H9 (cell line): ENCODE data around the gene PRPF8. TPM values are rescaled to one million over a fixed set of nuclear protein-coding genes. Genes with fewer than 3 reads are reported as not detected.

Experiments
- DNase-seq: peaks from one replicate; pipeline ENCODE4 v3.0.0-alpha.2; 2017
- H2AFZ ChIP-seq: one replicate; pipeline ENCODE4 v1.6.1; 2013; ENCODE audit warnings: mild to moderate bottlenecking, low read length, control low read depth, moderate library complexity
- H2AK5ac ChIP-seq: 2 replicates; pipeline ENCODE4 v1.6.1; 2013; ENCODE audit warnings: low read length, control low read depth, mixed read lengths; ENCODE audit not compliant: insufficient read length
- H2BK120ac ChIP-seq: one replicate; pipeline ENCODE4 v1.6.1; 2013; ENCODE audit warnings: low read depth, mild to moderate bottlenecking, low read length, control low read depth, inconsistent platforms; ENCODE audit not compliant: poor library complexity, severe bottlenecking
- H2BK12ac ChIP-seq: 2 replicates; pipeline ENCODE4 v1.6.1; 2013; ENCODE audit warnings: low read length, control low read depth, mixed read lengths, low read depth; ENCODE audit not compliant: insufficient read length
- H2BK15ac ChIP-seq: 2 replicates; pipeline ENCODE4 v1.6.1; 2013; ENCODE audit warnings: low read depth, low read length, control low read depth
- H2BK20ac ChIP-seq: one replicate; pipeline ENCODE4 v1.6.1; 2013; ENCODE audit warnings: low read depth, mild to moderate bottlenecking, low read length, control low read depth, inconsistent platforms; ENCODE audit not compliant: poor library complexity, severe bottlenecking
- H2BK5ac ChIP-seq: 2 replicates; pipeline ENCODE4 v1.6.1; 2013; ENCODE audit warnings: low read length, control low read depth, mixed read lengths; ENCODE audit not compliant: insufficient read length
- H3K14ac ChIP-seq: 2 replicates; pipeline ENCODE4 v1.6.1; 2013; ENCODE audit warnings: low read length, control low read depth; ENCODE audit not compliant: insufficient read depth
- H3K18ac ChIP-seq: 2 replicates; pipeline ENCODE4 v1.6.1; 2013; ENCODE audit warnings: low read depth, mild to moderate bottlenecking, mixed read lengths, low read length, control low read depth; ENCODE audit not compliant: insufficient read length
- H3K23ac ChIP-seq: 2 replicates; pipeline ENCODE4 v1.6.1; 2013; ENCODE audit warnings: low read length, control low read depth, mixed read lengths, low read depth; ENCODE audit not compliant: insufficient read length
- H3K23me2 ChIP-seq: 2 replicates; pipeline ENCODE4 v1.6.1; 2013; ENCODE audit warnings: low read depth, mild to moderate bottlenecking, mixed read lengths, low read length, control low read depth; ENCODE audit not compliant: insufficient read length, poor library complexity, severe bottlenecking
- H3K27ac ChIP-seq: 2 replicates; pipeline ENCODE4 v1.5.1; 2013; ENCODE audit warnings: low read length, control low read depth, mixed read lengths, low read depth; ENCODE audit not compliant: insufficient read length
- H3K27me3 ChIP-seq: 2 replicates; pipeline ENCODE4 v1.6.1; 2013; ENCODE audit warnings: low read length, control low read depth, inconsistent platforms; ENCODE audit not compliant: insufficient read depth
- H3K4ac ChIP-seq: 2 replicates; pipeline ENCODE4 v1.6.1; 2013; ENCODE audit warnings: low read depth, mild to moderate bottlenecking, control low read depth, inconsistent platforms, low read length, moderate library complexity
- H3K4me1 ChIP-seq: 2 replicates; pipeline ENCODE4 v1.6.1; 2013; ENCODE audit warnings: low read length, control low read depth, inconsistent platforms; ENCODE audit not compliant: insufficient read depth
- H3K4me2 ChIP-seq: 2 replicates; pipeline ENCODE4 v1.6.1; 2013; ENCODE audit warnings: low read length, control low read depth, mixed read lengths; ENCODE audit not compliant: insufficient read length, insufficient read depth
- H3K56ac ChIP-seq: 2 replicates; pipeline ENCODE4 v1.6.1; 2013; ENCODE audit warnings: low read depth, mild to moderate bottlenecking, mixed read lengths, low read length, control low read depth; ENCODE audit not compliant: insufficient read length
- H3K79me1 ChIP-seq: 2 replicates; pipeline ENCODE4 v1.6.1; 2013; ENCODE audit warnings: low read depth, mild to moderate bottlenecking, moderate library complexity, low read length, control low read depth, inconsistent platforms; ENCODE audit not compliant: insufficient read depth, poor library complexity, severe bottlenecking
- H3K79me2 ChIP-seq: 2 replicates; pipeline ENCODE4 v1.6.1; 2013; ENCODE audit warnings: low read length, control low read depth, inconsistent platforms; ENCODE audit not compliant: insufficient read depth
- H3K9ac ChIP-seq: 2 replicates; pipeline ENCODE4 v1.6.1; 2013; ENCODE audit warnings: low read length, control low read depth, mixed read lengths; ENCODE audit not compliant: insufficient read length; ENCODE audit errors: extremely low read depth
- H3K9me3 ChIP-seq: one replicate; pipeline ENCODE4 v1.6.1; 2013; ENCODE audit warnings: low read depth, low read length, inconsistent platforms; ENCODE audit not compliant: control insufficient read depth
- H3T11ph ChIP-seq: one replicate; pipeline ENCODE4 v1.6.1; 2013; ENCODE audit warnings: mild to moderate bottlenecking, low read length, control low read depth, inconsistent platforms
- H4K20me1 ChIP-seq: one replicate; pipeline ENCODE4 v1.6.1; 2013; ENCODE audit not compliant: control insufficient read depth, insufficient read length, insufficient read depth
- H4K5ac ChIP-seq: 2 replicates; pipeline ENCODE4 v1.6.1; 2013; ENCODE audit warnings: low read depth, mild to moderate bottlenecking, mixed read lengths, low read length, control low read depth; ENCODE audit not compliant: insufficient read length
- H4K8ac ChIP-seq: replicated peaks from 2 replicates; pipeline ENCODE4 v1.6.1; 2013; ENCODE audit warnings: low read length, control low read depth, mixed read lengths, low read depth; ENCODE audit not compliant: insufficient read length
- H4K91ac ChIP-seq: 2 replicates; pipeline ENCODE4 v1.6.1; 2013; ENCODE audit warnings: low read depth, mild to moderate bottlenecking, moderate library complexity, mixed read lengths, low read length, control low read depth; ENCODE audit not compliant: insufficient read length
- H3K27ac Mint-ChIP-seq, 3 experiments: 2 replicates in 2 of 3; 3 replicates in 1 of 3; pipeline ENCODE4 v1.8.0; 2020 to 2021; ENCODE audit warnings: mixed read lengths in 3 of 3, mild to moderate bottlenecking in 1 of 3, moderate library complexity in 1 of 3
- H3K27me3 Mint-ChIP-seq: 2 replicates; pipeline ENCODE4 v1.8.0; 2021; ENCODE audit warnings: low read depth, mild to moderate bottlenecking, moderate library complexity, mixed read lengths
- H3K36me3 Mint-ChIP-seq, 3 experiments: 2 replicates in 2 of 3; 3 replicates in 1 of 3; pipeline ENCODE4 v1.8.0; 2020 to 2021; ENCODE audit warnings: low read depth in 3 of 3, mixed read lengths in 3 of 3; ENCODE audit not compliant: insufficient read depth in 1 of 3
- H3K4me1 Mint-ChIP-seq, 2 experiments: 2 replicates each; pipeline ENCODE4 v1.8.0; 2020; ENCODE audit warnings: mixed read lengths in 2 of 2
- H3K4me3 Mint-ChIP-seq, 2 experiments: 2 replicates in 1 of 2; 3 replicates in 1 of 2; pipeline ENCODE4 v1.8.0; 2020 to 2021; ENCODE audit warnings: mild to moderate bottlenecking in 2 of 2, mixed read lengths in 2 of 2, moderate library complexity in 1 of 2
- H3K9me3 Mint-ChIP-seq, 2 experiments: 2 replicates in 1 of 2; 3 replicates in 1 of 2; pipeline ENCODE4 v1.8.0; 2020; ENCODE audit warnings: mild to moderate bottlenecking in 2 of 2, mixed read lengths in 2 of 2, moderate library complexity in 1 of 2
- WGBS: extraction: QIAGEN DNeasy Blood & Tissue Kit; methylation state at CpG from one replicate; pipeline ENCODE4 v1.1.7; 2013; ENCODE audit warnings: missing lambda C conversion rate, low lambda C conversion rate, mixed read lengths; ENCODE audit not compliant: insufficient read length; ENCODE audit errors: extremely low coverage; 5-methylcytosine and 5-hydroxymethylcytosine counted together
- total RNA-seq: library from RNA; stranded (reverse); gene quantifications from 2 replicates; pipeline ENCODE4 v1.2.1, GENCODE V29; 2021
- TF ChIP-seq, protein P1 (sequence below): fragments of 200-600 bp; sonication (generic); conservative IDR thresholded peaks from 3 replicates; pipeline ENCODE4 v1.8.0; 2021; ENCODE audit warnings: antibody characterized with exemption, mild to moderate bottlenecking

PRPF8 gene
- total RNA-seq, 1 experiment from 2014 or later, result 408 TPM

DNA sequence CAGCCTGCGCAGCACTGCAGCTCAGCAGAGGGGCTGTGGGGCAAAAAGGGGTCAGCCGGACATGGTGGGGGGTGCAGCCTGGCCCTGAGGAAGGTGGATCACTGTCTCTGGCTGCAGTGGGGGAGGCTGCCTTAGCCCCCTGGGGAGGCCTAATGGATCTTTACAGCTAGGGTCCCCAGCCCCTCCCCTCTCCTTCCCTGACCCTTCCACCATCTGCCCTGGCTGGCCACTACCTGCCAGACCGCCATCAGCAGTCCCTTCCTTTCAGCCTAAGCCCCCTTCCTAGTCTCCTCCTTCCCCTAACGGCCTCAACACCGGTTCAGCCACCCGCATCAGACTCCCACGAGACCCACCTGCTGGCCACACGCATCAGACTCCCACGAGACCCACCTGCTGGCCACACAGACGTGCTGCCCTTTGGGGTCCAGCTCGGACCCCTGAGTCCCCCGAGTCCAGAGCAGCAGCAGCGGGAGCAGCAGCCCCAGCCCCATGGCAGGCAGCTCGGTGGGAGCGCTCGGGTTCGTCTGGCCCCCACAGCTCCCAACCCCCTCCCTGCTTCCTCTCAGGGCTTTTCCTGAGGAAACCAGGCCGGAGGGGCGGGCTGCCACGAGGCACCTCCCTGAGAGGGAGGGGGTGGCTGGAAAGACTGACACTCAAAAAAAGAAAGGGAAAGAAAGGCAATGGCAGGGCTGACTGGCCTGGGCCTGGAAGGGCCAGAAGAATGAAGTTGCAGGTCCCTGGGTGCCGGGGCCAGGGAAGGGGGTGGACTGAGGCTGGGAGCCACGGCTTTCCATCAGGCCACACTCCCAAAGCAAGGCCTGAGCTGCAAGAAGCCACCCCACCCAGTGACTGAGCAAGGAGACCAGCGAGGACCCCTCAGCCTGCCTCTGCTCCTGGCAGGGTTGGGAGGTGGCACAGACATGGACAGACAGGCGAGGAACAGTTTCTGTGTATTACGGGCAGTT is 39.2 kb downstream of the PRPF8 start, which contains the start of gene SCARF1:
TSS of gene SCARF1 (minus strand) at position 526 of the 965 bp plus-strand sequence. CDS start at position 491, 35 bp downstream.
- Mint-ChIP-seq H3K36me3 (peaks cover 0 to 2% (median under 1%) of the 10 kb centered on the region in 3 experiments; a peak in 3 of 7 replicates), H3K4me1 (peaks cover 31 to 41% of the 10 kb centered on the region in 2 experiments), H3K27ac (peak within 1 kb of the TSS in 1 of 3 experiments; percentile 61; a peak in 2 of 7 replicates), H3K27me3 (peaks cover 9% of the 10 kb centered on the region), H3K9me3 (peaks cover 0 to 8% of the 10 kb centered on the region in 2 experiments; a peak in 1 of 5 replicates), H3K4me3 (peak within 1 kb of the TSS; percentile 17 to 83; a peak in 4 of 5 replicates)
- H3K79me2 ChIP-seq, result no peaks in the 10 kb centered on the region
- H3K14ac ChIP-seq, result peak within 1 kb of the TSS; percentile 2; the same call in 1 of the 2 replicates
- H3K18ac ChIP-seq, result no peak within 1 kb of the TSS
- no peaks in the 10 kb centered on the region for H3K79me1 ChIP-seq
- no peak within 1 kb of the TSS for H4K8ac ChIP-seq
- H3K23me2 ChIP-seq, result peaks cover 8% of the 10 kb centered on the region
- H2BK20ac ChIP-seq, result no peak within 1 kb of the TSS
- no peak within 1 kb of the TSS for H2BK120ac ChIP-seq
- no peak within 1 kb of the TSS for H2BK5ac ChIP-seq
- H3K27me3 ChIP-seq, result no peaks in the 10 kb centered on the region; the same call in 1 of the 2 replicates
- H2AFZ ChIP-seq, result no peak within 1 kb of the TSS
- no peaks in the 10 kb centered on the region for H4K20me1 ChIP-seq
- DNase-seq, result peak; percentile 64
- H2BK15ac ChIP-seq, result no peak within 1 kb of the TSS
- H3K23ac ChIP-seq, result no peak within 1 kb of the TSS
- no peak within 1 kb of the TSS for H4K5ac ChIP-seq
- WGBS, result no CpG with 5 or more reads among the region's 25 CpGs
- no peak within 1 kb of the TSS for H3T11ph ChIP-seq
- TF ChIP-seq, protein P1, sequence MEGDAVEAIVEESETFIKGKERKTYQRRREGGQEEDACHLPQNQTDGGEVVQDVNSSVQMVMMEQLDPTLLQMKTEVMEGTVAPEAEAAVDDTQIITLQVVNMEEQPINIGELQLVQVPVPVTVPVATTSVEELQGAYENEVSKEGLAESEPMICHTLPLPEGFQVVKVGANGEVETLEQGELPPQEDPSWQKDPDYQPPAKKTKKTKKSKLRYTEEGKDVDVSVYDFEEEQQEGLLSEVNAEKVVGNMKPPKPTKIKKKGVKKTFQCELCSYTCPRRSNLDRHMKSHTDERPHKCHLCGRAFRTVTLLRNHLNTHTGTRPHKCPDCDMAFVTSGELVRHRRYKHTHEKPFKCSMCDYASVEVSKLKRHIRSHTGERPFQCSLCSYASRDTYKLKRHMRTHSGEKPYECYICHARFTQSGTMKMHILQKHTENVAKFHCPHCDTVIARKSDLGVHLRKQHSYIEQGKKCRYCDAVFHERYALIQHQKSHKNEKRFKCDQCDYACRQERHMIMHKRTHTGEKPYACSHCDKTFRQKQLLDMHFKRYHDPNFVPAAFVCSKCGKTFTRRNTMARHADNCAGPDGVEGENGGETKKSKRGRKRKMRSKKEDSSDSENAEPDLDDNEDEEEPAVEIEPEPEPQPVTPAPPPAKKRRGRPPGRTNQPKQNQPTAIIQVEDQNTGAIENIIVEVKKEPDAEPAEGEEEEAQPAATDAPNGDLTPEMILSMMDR, result no peak
- H3K56ac ChIP-seq, result no peak within 1 kb of the TSS
- H3K4ac ChIP-seq, result no peak within 1 kb of the TSS
- H3K9ac ChIP-seq, result no peak within 1 kb of the TSS
- no peaks in the 10 kb centered on the region for H3K9me3 ChIP-seq
- no peak within 1 kb of the TSS for H2BK12ac ChIP-seq
- H3K4me2 ChIP-seq, result peak within 1 kb of the TSS; percentile 23
- no peak within 1 kb of the TSS for H4K91ac ChIP-seq
- H3K27ac ChIP-seq, result no peak within 1 kb of the TSS
- peaks cover 5% of the 10 kb centered on the region; the same call in 1 of the 2 replicates for H3K4me1 ChIP-seq
- no peak within 1 kb of the TSS for H2AK5ac ChIP-seq
